ENCODE data around the gene EIF2B5.
"Not testable (repeated sequence)": the region's sequence is repeated elsewhere in the genome, so short reads cannot be mapped to it uniquely, and the experiment has no call there.

Gene EIF2B5

GRCh38 chr3:184135149-184135910 lies at the start of gene EIF2B5:
EIF2B5 (plus strand) TSS chr3:184135358; CDS start chr3:184135386, 28 bp downstream.
- in situ Hi-C loops (cut with MboI; ENCODE audit: low sequenced_read_pairs): no loop called here

GRCh38 chr3:184085389-184085852 lies 49.7 kb upstream of the EIF2B5 start:
- in situ Hi-C loops (cut with MboI; ENCODE audit: low sequenced_read_pairs): no loop called here
- no peak for DNase-seq (ENCODE audit: low spot score in 2 of 2)

More at GRCh38 chr3:184135149-184135910, at the start of gene EIF2B5:
- peak; percentile 94 to 95 for DNase-seq (ENCODE audit: low spot score in 2 of 2)
- Histone ChIP-seq H3K27me3 (ENCODE audit: low read depth) (no peaks in the 10 kb centered on the region), H3K9me3 (no peaks in the 10 kb centered on the region), H3K4me1 (peaks cover 16% of the 10 kb centered on the region), H3K4me3 (peak within 1 kb of the TSS; percentile 97), H3K36me3 (replicated peaks) (peaks cover 23% of the 10 kb centered on the region)

GRCh38 chr3:184092199-184092598 lies 43.0 kb upstream of the EIF2B5 start:
- Histone ChIP-seq H3K9me3 (peaks cover 11% of the 10 kb centered on the region), H3K36me3 (replicated peaks) (no peaks in the 10 kb centered on the region), H3K4me1 (no peaks in the 10 kb centered on the region), H3K4me3 (no peak overlapping the region), H3K27me3 (ENCODE audit: low read depth) (no peaks in the 10 kb centered on the region)
- no peak for DNase-seq (ENCODE audit: low spot score in 2 of 2)
- in situ Hi-C loops (cut with MboI; ENCODE audit: low sequenced_read_pairs): no loop called here

More at GRCh38 chr3:184085389-184085852, 49.7 kb upstream of the EIF2B5 start:
- Histone ChIP-seq H3K4me1 (no peaks in the 10 kb centered on the region), H3K4me3 (no peak overlapping the region), H3K36me3 (replicated peaks) (no peaks in the 10 kb centered on the region), H3K9me3 (no peaks in the 10 kb centered on the region; the same call in 1 of the 2 replicates), H3K27me3 (ENCODE audit: low read depth) (no peaks in the 10 kb centered on the region)

- H3K27me3 ChIP-seq (ENCODE audit: low read depth): no peaks in the 10 kb centered on the region
- no peaks in the 10 kb centered on the region for H3K4me1 ChIP-seq
- no peaks in the 10 kb centered on the region for H3K36me3 ChIP-seq (replicated peaks)
- no peak for DNase-seq (ENCODE audit: low spot score in 2 of 2)
- in situ Hi-C loops (cut with MboI; ENCODE audit: low sequenced_read_pairs): no loop called here
- H3K9me3 ChIP-seq: peaks cover 11% of the 10 kb centered on the region
- no peak within 1 kb of the TSS for H3K4me3 ChIP-seq
These were observed 38.3 kb upstream of the EIF2B5 start, which contains the start of gene HTR3E for GRCh38 chr3:184096811-184097383. HTR3E (plus strand) TSS chr3:184097064; CDS start chr3:184097530, 466 bp downstream.

DNA sequence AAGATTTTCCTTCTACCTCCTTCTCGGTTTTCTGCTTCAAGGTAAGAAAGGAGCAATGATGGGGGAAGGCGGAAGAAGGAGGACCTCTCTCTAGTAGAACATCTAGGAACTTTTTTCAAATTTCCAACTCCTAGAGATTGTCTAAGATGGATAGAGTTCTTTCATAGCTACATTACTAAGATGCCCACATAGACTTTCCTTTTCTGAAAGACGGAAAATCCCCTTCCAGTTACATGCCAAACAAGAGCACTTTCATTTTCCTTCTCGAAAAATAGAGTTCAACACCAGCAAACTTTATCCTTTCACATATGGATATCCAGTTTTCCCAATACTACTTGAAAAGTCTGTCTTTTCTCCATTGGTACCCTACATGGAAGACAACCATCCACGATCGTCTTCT lies 37.6 kb upstream of the EIF2B5 start:
- DNase-seq (ENCODE audit: low spot score in 2 of 2): no peak
- no peaks in the 10 kb centered on the region for H3K36me3 ChIP-seq (replicated peaks)
- no peaks in the 10 kb centered on the region for H3K4me1 ChIP-seq
- in situ Hi-C loops (cut with MboI; ENCODE audit: low sequenced_read_pairs): no loop called here
- H3K4me3 ChIP-seq: no peak overlapping the region
- no peaks in the 10 kb centered on the region for H3K27me3 ChIP-seq (ENCODE audit: low read depth)
- H3K9me3 ChIP-seq: peaks cover 5% of the 10 kb centered on the region

GRCh38 chr3:184099806-184100686 lies 35.1 kb upstream of the EIF2B5 start:
- Histone ChIP-seq H3K4me1 (no peaks in the 10 kb centered on the region), H3K4me3 (no peak overlapping the region), H3K9me3 (no peaks in the 10 kb centered on the region), H3K27me3 (ENCODE audit: low read depth) (no peaks in the 10 kb centered on the region), H3K36me3 (replicated peaks) (no peaks in the 10 kb centered on the region)
- in situ Hi-C loops (cut with MboI; ENCODE audit: low sequenced_read_pairs): no loop called here
- DNase-seq (ENCODE audit: low spot score in 2 of 2): no peak

- H3K36me3 ChIP-seq (replicated peaks): no peaks in the 10 kb centered on the region
- H3K4me3 ChIP-seq: no peak overlapping the region
- H3K4me1 ChIP-seq: no peaks in the 10 kb centered on the region
- DNase-seq (ENCODE audit: low spot score in 2 of 2): no peak
- in situ Hi-C loops (cut with MboI; ENCODE audit: low sequenced_read_pairs): loop anchor here (10.0 kb wide), 1 partner anchor 216 kb away; no protein-coding TSS in a partner anchor
- H3K27me3 ChIP-seq (ENCODE audit: low read depth): peaks cover 4% of the 10 kb centered on the region; the same call in 1 of the 2 replicates
- H3K9me3 ChIP-seq: no peaks in the 10 kb centered on the region
These were observed 24.8 kb upstream of the EIF2B5 start for GRCh38 chr3:184110316-184110725.

- H3K4me1 ChIP-seq: no peaks in the 10 kb centered on the region
- H3K27me3 ChIP-seq (ENCODE audit: low read depth): peaks cover 17% of the 10 kb centered on the region
- no peak for DNase-seq (ENCODE audit: low spot score in 2 of 2)
- no peak overlapping the region for H3K4me3 ChIP-seq
- H3K9me3 ChIP-seq: no peaks in the 10 kb centered on the region
- in situ Hi-C loops (cut with MboI; ENCODE audit: low sequenced_read_pairs): loop anchor here (10.0 kb wide), 1 partner anchor 221 kb away; no protein-coding TSS in a partner anchor
- H3K36me3 ChIP-seq (replicated peaks): no peaks in the 10 kb centered on the region
These were observed 19.1 kb upstream of the EIF2B5 start for GRCh38 chr3:184116017-184116416.

GRCh38 chr3:184117636-184118035 lies 17.5 kb upstream of the EIF2B5 start:
- Histone ChIP-seq H3K27me3 (ENCODE audit: low read depth) (peaks cover 17% of the 10 kb centered on the region), H3K36me3 (replicated peaks) (no peaks in the 10 kb centered on the region), H3K4me1 (no peaks in the 10 kb centered on the region), H3K4me3 (no peak overlapping the region), H3K9me3 (no peaks in the 10 kb centered on the region)
- peak in 1 of 2 experiments; percentile 16 for DNase-seq (ENCODE audit: low spot score in 2 of 2)
- in situ Hi-C loops (cut with MboI; ENCODE audit: low sequenced_read_pairs): loop anchor here (10.0 kb wide), 1 partner anchor 223 kb away; no protein-coding TSS in a partner anchor

DNA sequence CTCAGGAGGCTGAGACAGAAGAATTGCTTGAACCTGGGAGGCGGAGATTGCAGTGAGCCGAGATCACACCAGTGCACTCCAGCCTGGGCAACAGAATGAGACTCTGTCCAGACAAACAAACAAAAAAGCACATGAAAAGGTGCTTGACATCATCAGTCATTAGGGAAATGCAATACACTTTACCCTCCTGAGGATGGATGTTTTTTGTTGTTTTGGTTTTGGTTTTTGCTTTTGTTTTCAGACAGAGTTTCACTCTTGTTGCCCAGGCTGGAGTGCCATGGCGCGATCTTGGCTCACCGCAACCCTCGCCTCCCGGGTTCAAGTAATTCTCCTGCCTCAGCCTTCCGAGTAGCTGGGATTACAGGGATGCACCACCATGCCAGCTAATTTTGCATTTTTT lies 14.1 kb upstream of the EIF2B5 start:
- H3K27me3 ChIP-seq (ENCODE audit: low read depth): peaks cover 13% of the 10 kb centered on the region
- H3K9me3 ChIP-seq; in situ Hi-C loops (cut with MboI; ENCODE audit: low sequenced_read_pairs); H3K36me3 ChIP-seq (replicated peaks); H3K4me1 ChIP-seq; H3K4me3 ChIP-seq; DNase-seq (ENCODE audit: low spot score in 2 of 2): not testable (repeated sequence)

DNA sequence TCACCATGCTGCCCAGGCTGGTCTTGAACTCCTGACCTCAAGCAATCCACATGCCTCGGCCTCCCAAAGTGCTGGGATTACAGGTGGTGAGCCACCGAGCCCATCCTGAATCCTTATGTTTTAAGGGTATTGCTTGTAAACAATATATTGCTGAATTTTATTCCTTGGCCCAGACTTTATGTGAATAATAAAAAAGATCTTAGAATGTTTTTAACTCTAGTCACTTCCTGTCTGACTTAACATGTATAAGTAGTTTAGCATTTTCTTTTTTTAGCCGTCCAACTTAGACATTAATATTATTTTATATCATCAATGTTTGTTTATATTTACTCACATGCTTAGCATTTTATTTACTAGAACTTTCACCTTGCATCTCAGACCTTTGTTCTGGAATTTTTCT lies 9.2 kb upstream of the EIF2B5 start:
- Histone ChIP-seq H3K4me1 (no peaks in the 10 kb centered on the region), H3K36me3 (replicated peaks) (no peaks in the 10 kb centered on the region), H3K9me3 (no peaks in the 10 kb centered on the region), H3K27me3 (ENCODE audit: low read depth) (no peaks in the 10 kb centered on the region), H3K4me3 (no peak overlapping the region)
- in situ Hi-C loops (cut with MboI; ENCODE audit: low sequenced_read_pairs): no loop called here
- DNase-seq (ENCODE audit: low spot score in 2 of 2): no peak

DNA sequence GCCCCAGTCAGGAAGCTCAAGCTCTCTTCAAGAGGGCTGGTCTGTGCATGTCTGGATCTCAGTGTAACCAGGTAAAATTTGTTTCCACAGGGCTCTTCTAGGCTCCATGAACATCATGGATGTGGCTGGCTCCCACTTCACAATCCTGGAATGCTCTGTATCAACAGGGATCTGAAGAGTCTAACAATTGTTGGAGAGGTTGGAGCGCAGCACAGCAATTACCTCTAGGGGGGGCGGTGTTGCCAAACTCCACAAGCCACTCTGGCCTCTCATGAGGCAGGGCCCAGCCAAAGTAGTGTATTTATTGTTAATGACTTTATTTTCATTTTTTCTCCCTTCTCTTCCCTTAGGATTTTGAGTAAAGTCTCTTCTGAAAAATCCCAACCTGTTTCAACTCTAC lies 6.1 kb upstream of the EIF2B5 start:
- DNase-seq (ENCODE audit: low spot score in 2 of 2): peak in 1 of 2 experiments; percentile 63
- Histone ChIP-seq H3K27me3 (ENCODE audit: low read depth) (no peaks in the 10 kb centered on the region), H3K36me3 (replicated peaks) (no peaks in the 10 kb centered on the region), H3K4me1 (peaks cover 7% of the 10 kb centered on the region), H3K4me3 (no peak overlapping the region), H3K9me3 (no peaks in the 10 kb centered on the region)
- in situ Hi-C loops (cut with MboI; ENCODE audit: low sequenced_read_pairs): no loop called here

GRCh38 chr3:184132945-184133344 lies 2.2 kb upstream of the EIF2B5 start:
- no peaks in the 10 kb centered on the region for H3K27me3 ChIP-seq (ENCODE audit: low read depth)
- in situ Hi-C loops (cut with MboI; ENCODE audit: low sequenced_read_pairs): no loop called here
- no peak for DNase-seq (ENCODE audit: low spot score in 2 of 2)
- no peaks in the 10 kb centered on the region for H3K9me3 ChIP-seq
- H3K4me3 ChIP-seq: no peak overlapping the region
- peaks cover 12% of the 10 kb centered on the region for H3K36me3 ChIP-seq (replicated peaks)
- peaks cover 16% of the 10 kb centered on the region for H3K4me1 ChIP-seq

Measured in HAP-1 (cell line).